GM21528 (cell line): ENCODE measurements around the gene CFAP100.
A peak's percentile ranks its signal among the peaks of the same experiment; 100 is the strongest.

Experiments used
- ATAC-seq: cut with Tn5 transposase; IDR thresholded peaks from one replicate; pipeline ENCODE4 v1.9.1; 2021; ENCODE audit warnings: mild to moderate bottlenecking, moderate library complexity; ENCODE audit not compliant: unreplicated experiment, low FRiP score

CFAP100 gene

GRCh38 chr3:126356373-126357264, 38.1 kb upstream of the CFAP100 start:
- ATAC-seq = no peak

GRCh38 chr3:126357295-126358037, 37.2 kb upstream of the CFAP100 start, which contains the start of gene KLF15:
Gene KLF15, minus strand, starts transcription at chr3:126357408. Its CDS starts 4,486 bp downstream, at chr3:126352922.
- peak; percentile 83 for ATAC-seq

DNA sequence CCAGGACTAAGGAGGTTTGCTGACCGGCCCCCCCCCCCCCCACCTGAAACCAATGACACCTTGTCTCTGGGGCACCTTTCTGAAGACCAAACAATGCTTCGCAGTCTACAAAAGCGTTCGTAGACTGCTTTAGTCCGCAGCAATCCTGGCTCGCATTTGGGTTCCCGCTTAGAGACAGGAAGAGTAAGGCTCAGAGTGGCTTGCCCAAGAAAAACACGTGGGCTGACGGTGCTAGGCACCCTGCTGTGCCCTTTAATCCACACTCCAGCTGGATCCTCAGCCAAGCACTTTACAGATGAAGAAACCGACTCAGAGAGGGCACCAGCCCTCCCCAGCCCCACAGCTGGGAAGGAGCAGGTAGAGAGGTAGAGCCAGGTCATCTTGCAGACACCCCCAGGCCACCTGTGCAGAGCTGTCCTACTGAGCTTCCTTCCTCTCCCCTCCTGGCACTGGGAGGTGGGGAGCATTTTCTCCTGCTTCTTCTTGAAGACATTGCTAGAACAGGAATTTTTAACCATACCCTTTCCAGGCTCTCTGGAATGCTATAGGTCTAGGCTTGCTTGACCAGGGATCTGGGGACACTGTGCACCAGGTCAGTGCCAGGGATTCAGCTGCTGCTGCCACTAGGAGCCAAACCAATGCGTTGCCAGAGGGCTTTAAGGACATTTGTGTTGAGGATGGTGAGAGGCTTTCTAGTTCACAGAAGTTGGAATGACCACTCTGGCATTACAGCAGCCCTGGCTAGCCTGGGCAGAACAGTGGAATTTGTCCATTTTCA, 36.5 kb upstream of the CFAP100 start:
- no peak for ATAC-seq

DNA sequence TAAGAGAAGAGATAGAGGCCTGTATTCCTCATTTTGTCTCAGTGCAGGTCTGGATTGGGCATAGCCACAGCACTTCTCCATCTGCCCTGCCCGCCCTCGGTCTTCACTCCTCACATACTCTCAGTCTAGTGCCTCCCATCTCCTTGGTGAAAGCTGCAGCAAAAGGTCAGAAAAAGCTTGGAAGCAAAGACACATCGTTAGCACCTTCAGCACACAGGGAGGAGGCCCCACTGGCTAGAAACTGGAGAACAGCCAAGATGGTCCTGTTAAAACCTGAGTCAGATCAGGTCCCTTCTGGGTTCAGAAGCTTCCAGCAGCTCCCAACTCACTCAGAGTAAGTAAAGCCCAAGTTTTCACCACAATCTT, 35.9 kb upstream of the CFAP100 start:
- no peak for ATAC-seq

GRCh38 chr3:126360046-126360713, 34.5 kb upstream of the CFAP100 start:
- ATAC-seq = no peak

DNA sequence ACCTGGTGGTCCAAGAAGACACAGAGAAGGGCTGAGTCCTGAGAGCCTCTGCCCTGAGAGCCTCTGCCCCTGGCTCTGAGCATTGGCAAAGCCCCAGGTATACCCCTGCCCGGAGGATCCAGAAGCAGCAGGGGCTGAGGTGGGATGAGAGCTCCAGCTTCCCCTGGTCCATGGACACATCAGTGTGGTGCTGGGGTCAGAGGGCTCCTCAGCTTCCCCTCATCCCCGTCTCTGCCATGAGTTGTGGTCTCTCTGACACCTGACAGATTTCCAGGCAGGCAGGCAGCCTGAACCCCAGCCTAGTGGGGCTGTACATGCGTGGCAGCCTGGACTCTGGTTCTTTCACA, 34.0 kb upstream of the CFAP100 start:
- no peak for ATAC-seq

DNA sequence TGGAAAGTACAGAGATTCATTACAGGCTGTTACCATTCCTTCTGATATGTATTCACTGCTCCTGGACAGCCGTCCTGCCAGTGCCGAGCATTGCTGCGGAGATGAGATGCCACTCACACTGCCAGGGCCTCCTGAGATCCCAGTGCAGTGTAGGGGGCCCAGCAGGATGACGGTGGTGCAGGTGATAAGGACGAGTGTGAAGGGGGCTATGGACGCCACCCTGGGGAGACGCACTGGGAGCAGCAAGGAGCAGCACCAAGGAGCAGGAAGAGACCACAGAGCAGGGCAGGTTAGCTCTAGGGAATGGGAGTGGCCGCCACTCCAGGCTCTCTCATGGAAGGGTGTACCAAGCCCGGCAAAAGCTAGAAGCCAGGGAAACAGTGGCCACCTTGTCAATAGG, 33.5 kb upstream of the CFAP100 start:
- ATAC-seq = no peak

GRCh38 chr3:126364130-126364695, 30.5 kb upstream of the CFAP100 start:
- ATAC-seq = no peak

DNA sequence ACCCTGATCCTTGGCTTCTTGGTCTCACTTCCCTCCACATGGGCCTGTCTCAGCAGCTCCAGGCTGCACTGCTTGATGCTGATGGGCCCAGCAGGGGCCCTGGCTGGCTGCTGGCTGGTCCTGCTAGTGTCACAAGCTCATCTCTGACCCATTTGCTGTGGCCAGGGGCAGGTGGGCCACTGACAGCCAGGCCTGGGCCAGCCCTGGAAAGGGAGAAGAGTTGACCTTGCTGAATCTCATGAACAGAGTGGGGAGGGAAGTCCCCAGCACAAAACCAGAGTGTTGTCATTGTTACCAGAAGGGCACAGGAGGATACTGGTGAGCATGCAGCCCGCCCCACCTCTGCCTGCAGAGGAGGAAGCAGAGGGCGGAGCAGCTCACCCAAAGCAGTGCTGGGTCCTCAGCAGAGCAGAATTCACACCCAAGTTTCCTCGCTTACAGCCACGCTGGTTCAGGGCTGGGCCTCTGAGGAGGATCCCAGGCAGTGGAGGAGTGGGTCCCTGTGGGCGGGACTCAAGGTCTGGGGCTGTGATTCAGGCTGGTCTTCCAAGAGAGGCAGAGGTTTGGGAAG, 29.9 kb upstream of the CFAP100 start:
- ATAC-seq = no peak

DNA sequence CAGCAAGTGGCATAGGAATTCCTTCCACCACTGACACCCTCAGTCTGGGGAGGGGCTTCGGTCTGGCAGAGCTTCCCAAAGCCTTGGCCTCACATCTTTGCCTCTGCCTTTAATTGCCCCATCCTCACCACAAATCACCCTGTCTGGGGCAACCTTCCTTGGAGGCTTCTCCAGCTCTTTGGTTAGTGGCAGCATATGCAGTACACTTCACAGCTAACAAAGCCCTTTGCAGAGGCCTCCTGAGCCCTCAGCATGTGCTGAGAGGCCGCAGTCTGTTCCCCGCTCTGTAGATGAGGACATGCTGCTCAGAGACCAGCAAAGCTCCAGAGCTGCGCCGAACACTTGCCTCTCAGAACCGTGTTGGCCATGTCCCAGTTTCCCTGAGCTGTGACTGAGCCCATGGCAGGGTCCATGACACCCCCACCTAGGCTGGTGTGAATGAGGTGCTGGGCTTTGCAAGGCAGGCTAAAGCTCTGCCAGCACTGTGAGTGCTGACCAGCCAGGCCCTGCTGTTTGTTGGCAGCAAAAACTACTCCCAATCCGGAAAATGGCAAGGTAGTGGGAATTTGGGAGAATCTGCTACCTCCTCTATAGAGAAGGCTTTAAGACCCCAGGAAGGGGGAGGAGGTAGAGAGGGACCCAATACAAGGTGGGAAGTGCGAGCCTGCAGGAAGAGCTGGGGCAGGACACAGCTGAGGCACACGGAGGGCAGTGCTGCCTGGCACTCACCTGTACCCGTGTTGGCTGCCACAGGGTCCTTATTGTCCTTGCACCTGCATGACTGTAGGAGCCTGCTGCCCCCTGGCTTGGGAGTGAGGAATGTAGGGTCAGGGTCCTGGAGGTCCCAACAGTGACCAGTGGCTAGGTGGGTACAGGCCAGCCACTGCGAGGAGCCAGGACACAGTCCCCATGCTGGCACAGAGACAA, 29.1 kb upstream of the CFAP100 start:
- no peak for ATAC-seq

DNA sequence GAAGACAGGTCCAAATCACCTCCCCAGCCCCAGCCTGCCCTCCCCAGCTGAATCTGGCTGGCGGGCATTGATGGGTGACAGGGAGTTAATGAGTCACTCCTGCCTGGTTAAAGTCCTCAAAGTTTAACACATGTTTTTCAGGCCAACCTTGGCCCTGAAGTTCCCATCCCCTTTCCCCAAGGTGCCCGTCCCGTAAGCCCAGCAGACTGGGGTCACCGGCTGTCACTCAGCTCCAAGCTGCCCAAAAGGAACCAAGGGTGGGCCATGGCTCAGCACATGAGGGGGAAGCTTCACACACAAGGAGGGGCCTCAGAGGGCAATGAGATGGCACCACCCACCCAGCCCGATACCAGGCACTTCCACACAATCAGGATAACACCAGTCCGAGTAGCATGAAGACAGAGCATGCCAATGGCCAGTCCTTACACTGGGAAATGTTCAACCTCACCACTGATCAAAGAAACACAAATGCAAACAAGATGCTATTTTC, 27.3 kb upstream of the CFAP100 start:
- ATAC-seq = no peak

DNA sequence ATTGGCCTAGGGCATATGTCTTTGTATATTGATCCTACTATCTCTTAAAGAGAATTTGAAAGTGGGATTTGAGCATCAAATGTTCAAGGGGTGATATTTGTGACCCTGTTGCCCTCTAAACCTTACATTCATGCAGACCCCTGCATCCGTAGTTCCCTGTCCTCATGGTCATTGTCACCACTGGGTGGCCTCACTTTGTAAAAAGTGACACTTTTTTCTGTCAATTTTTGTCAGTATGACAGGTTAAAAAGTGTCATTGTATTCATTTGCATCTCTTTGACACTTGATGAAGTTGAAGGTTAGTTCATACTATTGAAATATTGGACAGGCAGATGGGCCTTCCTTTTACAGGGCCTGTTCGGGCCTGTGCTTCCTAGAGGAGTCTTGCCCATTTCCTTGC, 25.2 kb upstream of the CFAP100 start:
- ATAC-seq = no peak

- no peak for ATAC-seq
Measured at GRCh38 chr3:126370055-126370454, 24.7 kb upstream of the CFAP100 start.

GRCh38 chr3:126370606-126371005, 24.1 kb upstream of the CFAP100 start:
- ATAC-seq = no peak

GRCh38 chr3:126371096-126371705, 23.5 kb upstream of the CFAP100 start:
- no peak for ATAC-seq

- no peak for ATAC-seq
Measured at GRCh38 chr3:126372413-126373145, 22.1 kb upstream of the CFAP100 start.

- no peak for ATAC-seq
Measured at GRCh38 chr3:126373146-126373613, 21.5 kb upstream of the CFAP100 start.
